ENCODE data around the gene ABTB2.

The ABTB2 gene

GRCh38 chr11:34266090-34266912 lies 91.5 kb downstream of the ABTB2 start:
- peaks cover 3% of the 10 kb centered on the region for H3K4me1 ChIP-seq (ENCODE audit: insufficient read depth, low read length)
- H3K27me3 ChIP-seq (ENCODE audit: insufficient read depth, low read length) = no peaks in the 10 kb centered on the region
- peak overlapping the region; percentile 3 for H3K4me3 ChIP-seq (ENCODE audit: low read length)
- H3K9me3 ChIP-seq (ENCODE audit: low read length) = no peaks in the 10 kb centered on the region
- H3K36me3 ChIP-seq (ENCODE audit: insufficient read depth, low read length) = no peaks in the 10 kb centered on the region
- H2AFZ ChIP-seq (ENCODE audit: low read depth, low read length) = no peak overlapping the region

DNA sequence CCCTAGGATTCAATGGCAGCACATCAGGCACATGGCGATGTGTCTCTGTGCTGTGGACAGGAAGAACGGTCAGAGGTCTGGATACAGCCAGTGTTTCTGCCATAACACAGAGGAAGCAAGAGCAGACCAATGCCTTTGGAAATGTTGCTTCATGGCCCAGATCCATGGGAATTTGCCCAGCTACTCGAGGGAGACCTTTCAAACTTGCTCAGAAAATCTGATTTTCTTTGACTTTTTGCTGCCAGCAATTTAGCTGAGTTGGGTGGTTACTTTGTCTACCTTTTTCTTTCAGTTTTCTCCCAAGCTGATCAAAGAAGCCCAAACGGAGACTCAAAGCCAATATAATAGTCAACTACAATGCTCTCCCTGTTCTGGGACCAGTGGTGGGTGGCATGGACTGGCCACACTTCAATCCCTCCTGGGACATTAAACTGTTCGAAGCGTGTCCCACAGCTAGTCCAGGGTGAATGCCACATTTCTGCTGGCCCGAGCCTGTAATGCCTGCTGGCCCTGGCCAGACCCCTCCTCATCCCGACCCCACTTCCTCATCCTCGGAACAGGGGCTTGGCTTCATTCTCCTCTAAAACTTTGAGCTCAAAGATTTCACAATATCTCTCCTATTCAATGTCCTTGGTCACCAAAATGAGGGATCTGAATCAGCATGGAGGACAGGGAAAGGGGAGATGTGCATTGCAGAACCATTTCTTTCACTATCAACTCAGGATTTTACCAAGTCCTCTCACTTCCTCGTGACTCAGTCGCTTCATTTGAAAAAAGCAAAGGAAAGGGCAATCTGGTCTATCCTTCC lies 93.3 kb downstream of the ABTB2 start:
- H3K9me3 ChIP-seq (ENCODE audit: low read length) = no peaks in the 10 kb centered on the region
- no peaks in the 10 kb centered on the region for H3K36me3 ChIP-seq (ENCODE audit: insufficient read depth, low read length)
- H3K4me3 ChIP-seq (ENCODE audit: low read length) = no peak overlapping the region
- H3K27me3 ChIP-seq (ENCODE audit: insufficient read depth, low read length) = no peaks in the 10 kb centered on the region
- peaks cover 3% of the 10 kb centered on the region for H3K4me1 ChIP-seq (ENCODE audit: insufficient read depth, low read length)
- H2AFZ ChIP-seq (ENCODE audit: low read depth, low read length) = no peak overlapping the region

GRCh38 chr11:34263441-34264091 lies 94.2 kb downstream of the ABTB2 start:
- no peaks in the 10 kb centered on the region for H3K36me3 ChIP-seq (ENCODE audit: insufficient read depth, low read length)
- no peaks in the 10 kb centered on the region for H3K27me3 ChIP-seq (ENCODE audit: insufficient read depth, low read length)
- no peak overlapping the region for H3K4me3 ChIP-seq (ENCODE audit: low read length)
- H2AFZ ChIP-seq (ENCODE audit: low read depth, low read length) = no peak overlapping the region
- no peaks in the 10 kb centered on the region for H3K9me3 ChIP-seq (ENCODE audit: low read length)
- peaks cover 3% of the 10 kb centered on the region for H3K4me1 ChIP-seq (ENCODE audit: insufficient read depth, low read length)

GRCh38 chr11:34262531-34263081 lies 95.2 kb downstream of the ABTB2 start:
- Histone ChIP-seq H3K4me1 (ENCODE audit: insufficient read depth, low read length) (peaks cover 3% of the 10 kb centered on the region), H3K36me3 (ENCODE audit: insufficient read depth, low read length) (no peaks in the 10 kb centered on the region), H2AFZ (ENCODE audit: low read depth, low read length) (no peak overlapping the region), H3K27me3 (ENCODE audit: insufficient read depth, low read length) (no peaks in the 10 kb centered on the region), H3K4me3 (ENCODE audit: low read length) (no peak overlapping the region), H3K9me3 (ENCODE audit: low read length) (no peaks in the 10 kb centered on the region)

DNA sequence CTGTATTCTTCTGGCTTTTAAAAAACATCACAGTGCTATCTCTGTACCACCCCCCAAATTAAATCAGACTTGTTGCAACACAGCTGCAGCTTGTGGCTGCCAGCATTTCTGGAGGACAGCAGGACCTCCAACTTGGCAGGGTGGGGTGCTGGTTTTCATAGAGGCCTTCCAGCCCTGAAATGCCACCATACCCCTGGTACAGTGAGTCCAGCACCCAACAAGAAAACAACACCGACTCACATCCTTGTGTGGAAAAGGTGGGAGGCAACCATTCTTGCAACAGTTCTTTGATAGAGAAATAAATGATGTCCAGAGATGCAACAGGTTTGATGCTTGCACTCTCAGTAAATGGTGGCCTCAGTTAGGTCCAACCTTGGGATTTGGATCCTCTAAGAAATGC lies 96.0 kb downstream of the ABTB2 start:
- H3K4me3 ChIP-seq (ENCODE audit: low read length) = no peak overlapping the region

GRCh38 chr11:34261095-34261494 lies 96.7 kb downstream of the ABTB2 start:
- no peaks in the 10 kb centered on the region for H3K27me3 ChIP-seq (ENCODE audit: insufficient read depth, low read length)
- H2AFZ ChIP-seq (ENCODE audit: low read depth, low read length) = no peak overlapping the region
- H3K4me1 ChIP-seq (ENCODE audit: insufficient read depth, low read length) = no peaks in the 10 kb centered on the region
- H3K36me3 ChIP-seq (ENCODE audit: insufficient read depth, low read length) = no peaks in the 10 kb centered on the region
- no peaks in the 10 kb centered on the region for H3K9me3 ChIP-seq (ENCODE audit: low read length)
- H3K4me3 ChIP-seq (ENCODE audit: low read length) = no peak overlapping the region

More for the DNA sequence above, 96.0 kb downstream of the ABTB2 start:
- Histone ChIP-seq H2AFZ (ENCODE audit: low read depth, low read length) (no peak overlapping the region), H3K4me1 (ENCODE audit: insufficient read depth, low read length) (peaks cover 3% of the 10 kb centered on the region), H3K36me3 (ENCODE audit: insufficient read depth, low read length) (no peaks in the 10 kb centered on the region), H3K9me3 (ENCODE audit: low read length) (no peaks in the 10 kb centered on the region), H3K27me3 (ENCODE audit: insufficient read depth, low read length) (no peaks in the 10 kb centered on the region)

GRCh38 chr11:34260072-34260575 lies 97.7 kb downstream of the ABTB2 start:
- H3K4me1 ChIP-seq (ENCODE audit: insufficient read depth, low read length) = no peaks in the 10 kb centered on the region
- H3K36me3 ChIP-seq (ENCODE audit: insufficient read depth, low read length) = no peaks in the 10 kb centered on the region
- no peaks in the 10 kb centered on the region for H3K9me3 ChIP-seq (ENCODE audit: low read length)
- no peaks in the 10 kb centered on the region for H3K27me3 ChIP-seq (ENCODE audit: insufficient read depth, low read length)
- no peak overlapping the region for H2AFZ ChIP-seq (ENCODE audit: low read depth, low read length)
- no peak overlapping the region for H3K4me3 ChIP-seq (ENCODE audit: low read length)

- Histone ChIP-seq H3K4me1 (ENCODE audit: insufficient read depth, low read length) (no peaks in the 10 kb centered on the region), H3K4me3 (ENCODE audit: low read length) (no peak overlapping the region), H3K27me3 (ENCODE audit: insufficient read depth, low read length) (no peaks in the 10 kb centered on the region), H2AFZ (ENCODE audit: low read depth, low read length) (no peak overlapping the region), H3K36me3 (ENCODE audit: insufficient read depth, low read length) (no peaks in the 10 kb centered on the region), H3K9me3 (ENCODE audit: low read length) (no peaks in the 10 kb centered on the region)
Observed at GRCh38 chr11:34259087-34259486, 98.7 kb downstream of the ABTB2 start.

DNA sequence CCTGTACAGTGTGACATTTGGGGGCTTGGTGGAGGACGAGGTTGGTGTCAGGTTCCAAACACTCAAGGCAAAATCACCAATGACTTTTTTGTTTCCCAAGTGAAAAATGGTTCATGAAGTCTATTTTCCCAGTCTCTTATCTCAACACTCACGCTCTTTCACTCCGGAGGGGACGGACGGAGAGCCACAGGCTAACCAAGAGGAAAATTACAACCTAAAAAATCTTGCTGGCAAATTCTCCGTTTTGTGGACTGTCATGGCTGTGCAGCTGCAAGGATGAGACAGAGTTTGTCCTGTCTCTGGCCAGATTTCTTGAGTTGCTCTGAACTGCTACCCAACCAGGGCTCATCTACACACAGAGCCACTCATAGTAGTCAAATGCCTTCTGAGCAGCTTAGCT lies 101.2 kb downstream of the ABTB2 start:
- no peaks in the 10 kb centered on the region for H3K27me3 ChIP-seq (ENCODE audit: insufficient read depth, low read length)
- no peaks in the 10 kb centered on the region for H3K9me3 ChIP-seq (ENCODE audit: low read length)
- H2AFZ ChIP-seq (ENCODE audit: low read depth, low read length) = no peak overlapping the region
- no peaks in the 10 kb centered on the region for H3K36me3 ChIP-seq (ENCODE audit: insufficient read depth, low read length)
- H3K4me3 ChIP-seq (ENCODE audit: low read length) = no peak overlapping the region
- peaks cover 1% of the 10 kb centered on the region for H3K4me1 ChIP-seq (ENCODE audit: insufficient read depth, low read length)

DNA sequence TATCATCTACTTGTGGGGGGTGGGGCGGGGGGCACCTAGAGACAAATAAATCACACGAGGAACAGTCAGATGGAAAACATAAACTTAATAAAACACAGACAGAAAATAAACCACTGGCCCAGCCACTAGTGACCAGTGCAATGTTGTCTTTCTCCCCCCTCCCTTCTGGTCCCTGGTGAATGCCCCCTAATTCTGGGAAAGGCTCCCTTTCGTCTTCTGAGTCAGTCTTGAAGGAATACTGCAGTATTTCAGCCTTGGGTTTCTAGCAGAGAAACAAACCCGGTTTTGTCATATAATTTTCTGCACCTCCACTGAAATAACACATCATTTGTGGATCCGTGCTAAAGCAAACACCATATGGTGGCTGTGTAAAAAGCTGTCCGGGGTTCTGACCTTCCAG lies 101.7 kb downstream of the ABTB2 start:
- Histone ChIP-seq H2AFZ (ENCODE audit: low read depth, low read length) (no peak overlapping the region), H3K9me3 (ENCODE audit: low read length) (no peaks in the 10 kb centered on the region), H3K27me3 (ENCODE audit: insufficient read depth, low read length) (no peaks in the 10 kb centered on the region)

GRCh38 chr11:34255101-34255500 lies 102.7 kb downstream of the ABTB2 start:
- Histone ChIP-seq H3K36me3 (ENCODE audit: insufficient read depth, low read length) (no peaks in the 10 kb centered on the region), H2AFZ (ENCODE audit: low read depth, low read length) (no peak overlapping the region), H3K9me3 (ENCODE audit: low read length) (no peaks in the 10 kb centered on the region), H3K4me3 (ENCODE audit: low read length) (no peak overlapping the region), H3K4me1 (ENCODE audit: insufficient read depth, low read length) (peaks cover 10% of the 10 kb centered on the region), H3K27me3 (ENCODE audit: insufficient read depth, low read length) (no peaks in the 10 kb centered on the region)

More for the DNA sequence above, 101.7 kb downstream of the ABTB2 start:
- peaks cover 6% of the 10 kb centered on the region for H3K4me1 ChIP-seq (ENCODE audit: insufficient read depth, low read length)
- no peaks in the 10 kb centered on the region for H3K36me3 ChIP-seq (ENCODE audit: insufficient read depth, low read length)
- no peak overlapping the region for H3K4me3 ChIP-seq (ENCODE audit: low read length)

- no peaks in the 10 kb centered on the region for H3K36me3 ChIP-seq (ENCODE audit: insufficient read depth, low read length)
- no peak overlapping the region for H2AFZ ChIP-seq (ENCODE audit: low read depth, low read length)
- H3K4me1 ChIP-seq (ENCODE audit: insufficient read depth, low read length) = peaks cover 15% of the 10 kb centered on the region
- H3K9me3 ChIP-seq (ENCODE audit: low read length) = no peaks in the 10 kb centered on the region
- peaks cover 1% of the 10 kb centered on the region for H3K27me3 ChIP-seq (ENCODE audit: insufficient read depth, low read length)
- no peak overlapping the region for H3K4me3 ChIP-seq (ENCODE audit: low read length)
Observed at GRCh38 chr11:34254011-34254410, 103.8 kb downstream of the ABTB2 start.
